Measurements from ENCODE around the gene MAMDC2. TPM values are rescaled to one million over a fixed set of nuclear protein-coding genes. Genes with fewer than 3 reads are reported as not detected.

Gene MAMDC2
- total and polyA plus RNA-seq, 12 donors: 0.83 to 15.7 (median 5.0) TPM

DNA sequence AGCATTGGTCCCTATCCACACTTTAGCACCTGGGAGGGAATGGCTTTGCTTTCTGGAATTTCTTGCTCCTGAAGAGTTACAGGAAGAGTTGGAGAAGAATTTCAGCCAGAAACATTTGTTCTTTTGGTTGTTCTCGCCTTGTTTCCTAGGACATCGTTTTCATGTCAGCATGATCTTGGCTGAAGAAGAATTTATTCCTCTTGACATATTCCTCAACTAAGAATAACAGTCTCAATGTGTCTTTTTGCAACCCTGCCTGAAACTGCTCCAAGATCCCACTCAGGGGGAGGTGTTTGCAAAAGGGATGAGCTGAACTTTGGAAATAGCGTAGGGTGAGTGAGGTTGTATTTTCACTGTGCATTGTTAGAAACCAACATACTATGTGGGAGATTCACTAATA, 26.1 kb downstream of the MAMDC2 start:
- H3K9me3 ChIP-seq (replicated peaks in 1 of 3): no peaks in the 10 kb centered on the region
- no peaks in the 10 kb centered on the region for H3K4me1 ChIP-seq (replicated peaks in 1 of 2)
- H3K36me3 ChIP-seq (replicated peaks in 1 of 2): no peaks in the 10 kb centered on the region
- no peak for TF ChIP-seq POLR2A (IDR thresholded peaks at IDR 0.05)
- TF ChIP-seq, protein P1, sequence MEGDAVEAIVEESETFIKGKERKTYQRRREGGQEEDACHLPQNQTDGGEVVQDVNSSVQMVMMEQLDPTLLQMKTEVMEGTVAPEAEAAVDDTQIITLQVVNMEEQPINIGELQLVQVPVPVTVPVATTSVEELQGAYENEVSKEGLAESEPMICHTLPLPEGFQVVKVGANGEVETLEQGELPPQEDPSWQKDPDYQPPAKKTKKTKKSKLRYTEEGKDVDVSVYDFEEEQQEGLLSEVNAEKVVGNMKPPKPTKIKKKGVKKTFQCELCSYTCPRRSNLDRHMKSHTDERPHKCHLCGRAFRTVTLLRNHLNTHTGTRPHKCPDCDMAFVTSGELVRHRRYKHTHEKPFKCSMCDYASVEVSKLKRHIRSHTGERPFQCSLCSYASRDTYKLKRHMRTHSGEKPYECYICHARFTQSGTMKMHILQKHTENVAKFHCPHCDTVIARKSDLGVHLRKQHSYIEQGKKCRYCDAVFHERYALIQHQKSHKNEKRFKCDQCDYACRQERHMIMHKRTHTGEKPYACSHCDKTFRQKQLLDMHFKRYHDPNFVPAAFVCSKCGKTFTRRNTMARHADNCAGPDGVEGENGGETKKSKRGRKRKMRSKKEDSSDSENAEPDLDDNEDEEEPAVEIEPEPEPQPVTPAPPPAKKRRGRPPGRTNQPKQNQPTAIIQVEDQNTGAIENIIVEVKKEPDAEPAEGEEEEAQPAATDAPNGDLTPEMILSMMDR (IDR thresholded peaks at IDR 0.05): no peak
- H3K27me3 ChIP-seq: no peaks in the 10 kb centered on the region
- 56 to 79% (median 73%) methylated on average over 3 of the region's 3 CpGs for WGBS, 4 donors
- DNase-seq: no peak
- no peak overlapping the region for H3K4me3 ChIP-seq
- intact Hi-C loops (cut with DNase I): no loop called here
- H3K27ac ChIP-seq: no peak overlapping the region

DNA sequence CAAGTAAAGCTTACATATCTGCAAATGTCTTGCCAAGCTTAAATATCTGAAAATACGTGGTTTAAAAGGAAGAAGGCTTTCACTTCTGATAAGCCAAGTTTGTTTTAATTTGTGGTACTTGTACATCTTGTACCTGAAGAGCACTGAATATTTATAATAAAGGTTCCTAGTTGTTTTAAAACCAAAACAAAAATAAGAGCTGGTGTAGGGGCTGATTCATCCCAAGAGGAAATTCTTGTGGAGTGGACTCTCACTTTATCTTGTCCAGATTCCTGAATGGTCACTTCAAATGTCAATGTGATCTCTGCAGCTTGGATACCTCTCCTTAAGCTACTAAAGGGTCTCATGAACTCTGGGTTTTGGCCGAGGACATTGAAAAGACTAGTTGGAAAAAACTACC, 29.5 kb downstream of the MAMDC2 start:
- TF ChIP-seq, protein P1 (IDR thresholded peaks at IDR 0.05): no peak
- TF ChIP-seq POLR2A (IDR thresholded peaks at IDR 0.05): no peak
- WGBS, 4 donors: 40 to 67% (median 46%) methylated on average over 2 of the region's 2 CpGs
- DNase-seq: no peak
- H3K9me3 ChIP-seq (replicated peaks in 1 of 3): no peaks in the 10 kb centered on the region
- intact Hi-C loops (cut with DNase I): no loop called here
- H3K4me1 ChIP-seq (replicated peaks in 1 of 2): no peaks in the 10 kb centered on the region
- H3K27me3 ChIP-seq: no peaks in the 10 kb centered on the region
- H3K27ac ChIP-seq: no peak overlapping the region
- H3K36me3 ChIP-seq (replicated peaks in 1 of 2): no peaks in the 10 kb centered on the region
- H3K4me3 ChIP-seq: no peak overlapping the region

DNA sequence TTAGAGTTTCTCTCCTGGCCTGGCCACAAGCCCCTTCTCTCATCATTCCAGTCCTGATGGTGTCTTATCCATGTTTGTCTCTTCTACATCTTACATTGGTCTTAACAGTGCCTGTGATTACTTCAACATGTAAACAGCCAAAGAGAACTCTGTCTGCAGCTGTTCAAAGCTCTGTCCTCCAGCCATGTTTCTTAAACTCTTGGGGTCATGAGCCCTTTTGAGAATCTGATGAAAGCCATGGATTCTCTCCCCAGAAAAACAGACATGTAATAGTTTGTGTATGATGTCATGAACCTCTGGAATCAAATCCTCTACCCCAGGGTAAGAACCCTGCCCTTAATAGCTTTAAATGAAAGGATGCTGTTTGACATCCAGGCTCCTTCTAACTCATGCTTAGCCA, 30.1 kb downstream of the MAMDC2 start:
- TF ChIP-seq, protein P1 (IDR thresholded peaks at IDR 0.05): no peak
- TF ChIP-seq POLR2A (IDR thresholded peaks at IDR 0.05): no peak
- no peak overlapping the region for H3K27ac ChIP-seq
- H3K27me3 ChIP-seq: no peaks in the 10 kb centered on the region
- intact Hi-C loops (cut with DNase I): no loop called here
- H3K36me3 ChIP-seq (replicated peaks in 1 of 2): no peaks in the 10 kb centered on the region
- no peak overlapping the region for H3K4me3 ChIP-seq
- no peaks in the 10 kb centered on the region for H3K4me1 ChIP-seq (replicated peaks in 1 of 2)
- no peak for DNase-seq
- H3K9me3 ChIP-seq (replicated peaks in 1 of 3): no peaks in the 10 kb centered on the region

DNA sequence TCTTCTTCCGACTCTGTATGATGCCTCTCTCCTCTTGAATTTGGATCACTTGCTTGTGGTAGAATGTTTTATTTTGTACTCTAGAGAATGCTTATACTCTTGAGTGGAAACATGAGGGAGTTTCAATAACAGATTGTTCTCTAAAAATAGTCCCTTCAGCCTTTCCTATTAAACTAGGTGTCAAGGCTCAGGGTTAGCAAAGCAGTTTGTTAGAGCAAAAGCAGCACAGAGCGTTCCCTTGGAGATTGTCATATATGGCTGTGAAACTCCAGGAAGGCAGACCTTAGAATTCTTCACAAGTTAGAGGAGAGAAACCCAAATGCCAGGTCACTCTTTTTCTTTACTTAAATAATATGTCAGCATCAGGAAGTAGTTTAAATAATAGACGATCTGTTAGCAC, 33.0 kb downstream of the MAMDC2 start:
- WGBS, 4 donors: 49 to 57% (median 54%) methylated on average over 3 of the region's 3 CpGs
- no peaks in the 10 kb centered on the region for H3K27me3 ChIP-seq
- H3K36me3 ChIP-seq (replicated peaks in 1 of 2): no peaks in the 10 kb centered on the region
- H3K9me3 ChIP-seq (replicated peaks in 1 of 3): no peaks in the 10 kb centered on the region
- H3K4me1 ChIP-seq (replicated peaks in 1 of 2): peaks cover 0 to 15% of the 10 kb centered on the region in 2 donors
- no peak overlapping the region for H3K4me3 ChIP-seq
- H3K27ac ChIP-seq: no peak overlapping the region
- intact Hi-C loops (cut with DNase I): no loop called here
- DNase-seq: no peak
- TF ChIP-seq, protein P1 (IDR thresholded peaks at IDR 0.05): no peak
- no peak for TF ChIP-seq POLR2A (IDR thresholded peaks at IDR 0.05)

Measured in adrenal gland (tissue), 12 donors.